T-helper 2 cell treated with Interferon-gamma antibody and Interleukin-4, amounts not matched to agents 100 ng/mL and 5 ng/mL, for 36 hours (primary cell): Measurements from ENCODE around the gene C2orf74. TPM values are rescaled to one million over a fixed set of nuclear protein-coding genes. Genes with fewer than 3 reads are reported as not detected.
"Not testable (repeated sequence)": the region's sequence is repeated elsewhere in the genome, so short reads cannot be mapped to it uniquely, and the experiment has no call there.

ENCODE experiments used
- intact Hi-C: fragments of 100-400 bp; cut with micrococcal nuclease; formaldehyde crosslinking; loops from one replicate; pipeline ENCODE4 v1.15.1; 2023
- total RNA-seq: library from RNA; stranded (reverse); gene quantifications from 2 replicates; pipeline ENCODE4 v1.2.3, GENCODE V29; 2022

The C2orf74 gene
- total RNA-seq, 1 donor from 2014 or later = 2.9 TPM

- intact Hi-C loops = no loop called here
Observed at GRCh38 chr2:61172671-61173070, 10.7 kb downstream of the C2orf74 start.

- intact Hi-C loops = no loop called here
Observed at GRCh38 chr2:61173116-61173515, 11.1 kb downstream of the C2orf74 start.

DNA sequence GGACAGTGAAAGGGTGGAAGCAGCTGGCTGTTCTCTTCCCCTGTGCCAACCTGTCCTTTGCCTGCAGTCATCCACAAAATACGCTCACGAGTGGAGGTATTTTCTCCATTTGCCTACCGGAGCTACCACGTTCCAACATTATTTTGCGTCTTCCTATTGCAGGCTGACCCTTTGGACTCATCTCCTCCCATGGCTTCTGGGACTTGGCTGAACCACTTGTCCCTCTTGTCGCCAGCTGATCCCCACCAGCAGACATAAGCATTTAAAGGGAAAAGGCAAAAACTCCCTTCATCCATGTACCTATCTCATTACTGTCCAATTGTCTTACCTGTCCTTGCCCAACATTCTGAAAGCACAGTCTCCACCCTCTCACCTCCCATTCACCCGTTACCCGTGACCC is 13.0 kb downstream of the C2orf74 start:
- intact Hi-C loops = loop anchor here (5.0 kb wide), 2 partner anchors 358 to 587 kb away; no protein-coding TSS in a partner anchor

DNA sequence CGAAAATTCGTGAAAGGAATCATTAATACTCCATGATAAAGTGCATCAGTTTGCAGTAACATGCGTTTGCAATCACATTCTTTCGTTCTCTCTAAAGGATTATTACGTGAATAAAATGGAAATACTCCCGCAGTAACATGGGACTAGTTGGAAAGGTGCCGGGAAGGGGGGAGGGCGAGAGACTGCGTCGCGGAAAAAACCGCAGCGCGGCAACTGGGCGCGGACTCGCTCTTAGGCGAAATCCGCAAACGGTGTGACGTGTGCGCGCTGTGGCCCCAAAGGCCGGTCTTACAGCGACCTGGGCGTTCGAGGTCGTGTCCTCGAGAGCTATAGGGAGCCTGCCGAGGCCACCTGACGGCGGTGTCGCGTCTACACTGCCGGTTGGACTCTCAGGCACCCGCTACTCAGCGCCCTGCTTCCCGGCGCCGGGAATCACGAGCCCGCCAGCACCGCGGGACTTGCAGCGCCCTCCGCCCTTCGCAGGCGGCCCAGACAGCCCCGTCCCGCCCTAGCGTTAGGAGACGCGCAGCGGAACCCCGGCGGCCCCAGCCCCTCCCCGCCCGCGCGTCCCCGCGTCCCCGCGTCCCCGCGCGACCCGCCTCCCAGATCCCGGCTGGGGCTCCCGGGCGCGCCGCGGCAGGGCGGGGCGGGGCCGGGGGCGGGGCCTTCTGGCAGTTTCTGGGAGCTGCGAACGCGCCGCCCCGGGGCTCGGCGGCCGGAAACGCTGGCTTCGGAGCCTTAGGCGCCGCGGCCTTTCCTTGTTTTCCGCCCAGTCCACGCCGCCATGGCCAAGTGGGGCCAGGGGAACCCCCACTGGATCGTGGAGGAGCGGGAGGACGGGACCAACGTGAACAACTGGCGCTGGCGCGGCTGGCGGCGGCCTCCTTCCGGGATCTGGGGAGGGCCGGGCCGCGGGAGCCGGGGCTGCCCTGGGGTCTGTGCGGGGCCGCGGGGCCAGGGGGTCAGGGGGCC is 15.1 kb downstream of the C2orf74 start:
- intact Hi-C loops = loop anchor here (1.0 to 5.0 kb wide), 10 partner anchors 32 to 1020 kb away; partner anchors contain the start of genes B3GNT2, PAPOLG, PEX13 and REL

- intact Hi-C loops = loop anchor here (1.0 to 5.0 kb wide), 10 partner anchors 33 to 1019 kb away; partner anchors contain the start of genes B3GNT2, PAPOLG, PEX13 and REL
Observed at GRCh38 chr2:61177727-61178549, 15.9 kb downstream of the C2orf74 start.

- intact Hi-C loops = loop anchor here (5.0 kb wide), 2 partner anchors 362 to 583 kb away; no protein-coding TSS in a partner anchor
Observed at GRCh38 chr2:61178603-61179545, 16.9 kb downstream of the C2orf74 start.

DNA sequence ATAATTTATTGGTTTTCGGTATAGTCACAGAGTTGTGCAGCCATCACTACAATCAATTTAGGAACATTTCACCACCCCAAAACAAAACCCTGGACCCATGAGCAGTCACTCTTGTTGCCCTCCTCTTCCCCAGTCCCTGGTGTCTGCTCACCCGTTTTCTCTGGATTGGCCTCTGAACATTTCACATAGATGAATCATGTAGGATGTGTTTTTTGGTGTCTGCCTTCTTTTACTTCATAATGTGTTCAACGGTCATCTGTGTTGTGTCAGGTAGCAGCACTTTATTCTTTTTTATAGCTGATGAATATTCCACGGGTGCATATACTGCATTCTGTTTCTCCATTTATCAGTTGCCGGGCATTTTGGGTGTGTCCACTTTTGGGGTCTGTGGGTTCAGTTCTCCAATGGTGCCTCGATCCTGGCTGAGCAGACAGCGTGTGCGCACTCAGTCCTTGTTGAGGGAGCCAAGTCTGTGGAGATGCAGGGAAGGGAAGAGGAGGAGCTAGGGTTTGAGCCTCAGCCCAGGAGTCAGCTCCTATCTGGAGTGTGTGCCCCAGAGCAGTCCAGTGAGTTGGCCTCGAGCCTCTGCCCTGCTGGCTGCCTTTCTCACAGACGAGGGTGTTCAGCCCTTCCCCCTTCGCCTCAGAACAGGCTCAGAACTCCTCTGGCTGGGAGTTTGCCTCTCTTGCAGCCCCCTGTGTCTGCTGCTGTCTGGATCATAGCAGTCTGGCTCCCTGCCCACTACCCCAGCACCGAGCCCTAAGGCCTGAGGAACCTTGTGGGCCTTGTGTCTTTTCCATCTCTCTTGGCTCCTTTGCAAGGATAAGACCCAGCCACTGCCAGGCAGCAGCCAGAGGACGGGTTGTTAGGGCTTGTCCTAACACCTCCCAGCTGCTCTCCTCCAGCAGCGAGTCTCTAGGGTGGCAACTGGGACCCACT is 18.0 kb downstream of the C2orf74 start:
- intact Hi-C loops = loop anchor here (5.0 kb wide), 2 partner anchors 363 to 582 kb away; no protein-coding TSS in a partner anchor

DNA sequence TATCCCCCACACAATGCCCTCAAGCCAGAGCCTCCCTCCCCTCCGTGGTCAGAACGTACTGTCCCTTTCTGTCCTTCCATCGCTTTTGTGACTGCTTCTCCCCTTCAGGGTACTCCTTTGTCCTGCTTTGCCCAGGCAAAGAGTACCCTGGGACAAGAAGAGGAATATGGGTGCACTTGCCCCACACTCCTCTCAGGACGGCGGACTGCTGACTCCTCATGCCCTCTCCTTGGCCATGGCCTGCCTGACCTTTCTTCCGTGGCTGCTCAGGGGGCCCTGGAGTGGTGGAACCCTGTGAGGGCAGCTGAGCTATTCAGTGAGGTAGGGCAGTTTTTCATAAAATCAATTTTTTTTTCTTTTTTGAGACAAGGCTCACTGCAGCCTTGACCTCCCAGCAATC is 18.7 kb downstream of the C2orf74 start:
- intact Hi-C loops = no loop called here

DNA sequence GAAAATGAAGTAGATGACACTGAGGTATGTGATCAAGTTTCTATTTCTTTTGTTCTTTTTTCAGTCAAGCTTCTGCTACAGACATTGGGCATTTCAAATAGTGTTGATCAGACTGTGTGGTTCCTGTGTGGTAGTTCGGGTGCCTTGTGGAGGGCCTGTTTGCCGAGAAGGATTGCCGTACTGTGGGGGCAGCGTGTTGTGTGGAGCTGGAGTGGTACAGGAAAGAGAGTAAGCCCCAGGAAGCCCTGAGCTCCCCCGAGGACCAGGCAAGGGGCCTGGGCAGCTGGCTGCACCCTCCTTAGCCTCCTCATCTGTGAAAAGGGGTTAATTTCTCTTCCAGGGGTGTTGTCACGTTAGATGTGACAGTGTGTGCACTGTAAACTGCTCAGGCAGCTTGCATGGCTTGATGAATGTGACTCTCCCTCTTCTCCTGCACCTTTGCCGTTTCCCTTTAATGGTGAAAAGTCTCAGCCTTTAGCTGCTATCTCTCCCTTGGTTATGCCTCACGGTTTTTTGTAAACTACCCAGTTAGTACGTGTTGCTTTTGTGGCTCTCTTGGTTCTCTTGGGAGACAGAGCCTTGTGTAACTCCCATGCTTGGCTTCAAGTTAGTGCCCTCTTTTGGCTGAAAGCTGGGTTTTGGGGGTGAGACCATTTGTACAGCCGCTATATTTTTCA is 19.5 kb downstream of the C2orf74 start:
- intact Hi-C loops = no loop called here

- intact Hi-C loops = no loop called here
Observed at GRCh38 chr2:61182059-61182383, 20.0 kb downstream of the C2orf74 start.

DNA sequence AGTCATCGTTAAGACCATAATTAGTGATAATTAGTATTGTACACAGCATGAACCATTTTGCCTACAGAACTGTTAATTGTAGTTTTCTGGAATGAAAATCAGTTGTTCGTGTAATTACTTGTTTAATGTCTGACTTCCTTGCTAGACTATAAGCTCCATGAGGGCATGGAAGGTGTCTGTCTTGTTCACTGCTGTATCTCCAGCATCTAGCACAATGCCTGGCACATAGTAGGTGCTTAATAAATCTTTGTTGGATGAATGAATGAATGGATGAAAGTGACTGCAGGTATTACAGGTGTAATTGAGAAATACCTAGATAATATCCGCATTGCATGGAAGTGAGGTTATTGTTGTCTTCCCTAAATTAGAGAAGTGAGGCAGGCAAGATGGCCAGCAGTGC is 21.8 kb downstream of the C2orf74 start:
- intact Hi-C loops = no loop called here

GRCh38 chr2:61184263-61184662 is 22.3 kb downstream of the C2orf74 start:
- intact Hi-C loops = no loop called here

GRCh38 chr2:61185231-61185728 is 23.3 kb downstream of the C2orf74 start:
- intact Hi-C loops = no loop called here

GRCh38 chr2:61187085-61187484 is 25.1 kb downstream of the C2orf74 start:
- intact Hi-C loops = no loop called here

DNA sequence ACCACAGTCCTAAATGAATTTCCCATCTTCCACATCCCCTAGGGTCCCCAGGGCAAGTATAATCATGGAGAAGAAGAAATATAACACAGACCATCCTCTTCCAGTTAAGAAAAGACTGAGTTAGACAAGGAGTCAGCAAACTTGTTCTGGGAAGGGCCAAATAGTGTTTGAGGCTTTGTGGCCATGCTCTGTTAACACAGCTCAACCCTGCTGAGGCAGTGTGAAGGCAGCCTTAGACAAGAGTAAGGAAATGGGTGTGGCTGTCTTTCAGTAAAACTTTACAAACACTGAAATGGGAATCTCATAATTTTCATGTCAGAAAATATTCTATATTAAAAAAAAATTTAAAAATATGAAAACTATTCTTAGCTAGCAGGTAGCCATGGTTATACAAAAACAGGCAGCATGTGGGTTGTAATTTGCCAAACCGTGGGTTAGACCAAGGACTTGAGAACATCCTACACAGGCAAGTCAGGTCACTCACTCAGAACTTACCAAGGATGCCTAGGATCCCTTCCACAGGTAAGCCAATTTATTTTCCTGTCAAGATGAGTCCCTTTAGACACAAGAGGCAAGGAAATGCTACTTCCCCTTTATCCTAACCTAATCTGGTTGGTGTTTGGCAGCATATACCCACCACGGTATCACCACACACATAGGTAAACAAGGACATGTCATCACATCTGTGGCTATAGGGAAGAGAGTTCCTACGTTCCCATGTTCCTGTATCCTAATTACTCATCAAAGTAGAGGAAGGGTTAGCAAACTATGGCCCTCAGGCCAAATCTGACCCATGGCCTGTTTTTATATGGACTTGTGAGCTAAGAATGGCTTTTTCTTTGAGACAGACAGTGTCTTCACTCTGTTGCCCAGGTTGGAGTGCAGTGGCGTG is 31.9 kb downstream of the C2orf74 start:
- intact Hi-C loops = no loop called here

DNA sequence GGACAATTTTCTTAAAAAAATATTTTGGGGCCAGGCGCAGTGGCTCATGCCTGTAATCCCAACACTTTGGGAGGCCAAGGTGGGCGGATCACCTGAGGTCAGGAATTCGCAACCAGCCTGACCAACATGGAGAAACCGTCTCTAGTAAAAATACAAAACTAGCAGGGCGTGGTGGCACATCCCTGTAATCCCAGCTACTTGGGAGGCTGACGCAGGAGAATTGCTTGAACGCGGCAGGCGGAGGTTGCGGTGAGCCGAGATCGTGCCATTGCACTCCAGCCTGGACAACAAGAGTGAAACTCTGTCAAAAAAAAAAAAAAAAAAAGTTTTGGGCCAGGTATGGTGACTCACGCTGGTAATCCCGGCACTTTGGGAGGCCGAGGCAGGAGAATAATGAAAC is 32.7 kb downstream of the C2orf74 start:
- intact Hi-C loops = not testable (repeated sequence)

DNA sequence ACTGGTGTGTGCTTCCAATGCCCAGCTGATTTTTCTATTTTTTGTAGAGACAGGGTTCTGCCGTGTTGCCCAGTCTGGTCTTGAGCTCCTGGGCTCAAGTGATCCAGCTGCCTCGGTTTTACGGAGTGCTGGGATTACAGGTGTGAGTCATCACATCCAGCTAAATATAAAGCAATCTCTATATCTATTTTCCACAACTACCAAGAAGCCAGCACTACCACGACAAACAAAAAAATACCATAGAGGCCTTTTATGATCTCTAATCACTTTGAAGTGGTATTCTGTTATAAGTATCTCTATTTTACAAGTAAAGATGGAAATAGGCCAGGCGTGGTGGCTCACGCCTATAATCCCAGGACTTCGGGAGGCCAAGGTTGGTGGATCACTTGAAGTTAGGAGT is 34.7 kb downstream of the C2orf74 start:
- intact Hi-C loops = no loop called here

DNA sequence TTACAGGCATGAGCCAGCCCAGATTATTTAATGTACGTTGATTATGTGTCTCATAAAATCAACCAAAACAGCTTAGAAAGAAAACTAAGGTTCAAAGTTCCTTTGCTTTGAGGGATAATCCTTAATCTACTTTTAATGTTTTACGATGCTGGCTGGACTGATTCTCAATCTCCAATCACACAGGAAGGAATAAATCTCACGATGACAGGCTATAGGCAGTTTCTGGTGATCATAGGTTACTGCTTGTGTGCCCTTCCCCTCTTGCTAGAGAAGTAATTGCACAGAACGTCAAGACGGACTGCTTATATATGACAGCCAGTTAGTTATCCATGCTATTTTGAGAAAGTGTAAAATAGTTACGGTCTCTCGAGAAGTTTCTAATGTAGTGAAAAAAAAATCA is 43.1 kb downstream of the C2orf74 start:
- intact Hi-C loops = no loop called here
